LNCaP clone FGC (cell line): Measurements from ENCODE around the gene PRDM11.

Source experiments
- DNase-seq: peaks from one replicate; pipeline ENCODE4 v3.0.0-alpha.2; 2011; ENCODE audit warnings: low read depth
- H3K4me3 ChIP-seq: 2 replicates; pipeline ENCODE4 v1.5.1; 2011; ENCODE audit warnings: mild to moderate bottlenecking, low read depth, low read length, control low read depth
- TF ChIP-seq, protein P1 (sequence below): IDR thresholded peaks from 2 replicates; pipeline ENCODE4 v1.5.1; 2012; ENCODE audit warnings: mild to moderate bottlenecking; ENCODE audit not compliant: control insufficient read depth, insufficient read depth; ENCODE audit errors: extremely low read depth

PRDM11 gene

DNA sequence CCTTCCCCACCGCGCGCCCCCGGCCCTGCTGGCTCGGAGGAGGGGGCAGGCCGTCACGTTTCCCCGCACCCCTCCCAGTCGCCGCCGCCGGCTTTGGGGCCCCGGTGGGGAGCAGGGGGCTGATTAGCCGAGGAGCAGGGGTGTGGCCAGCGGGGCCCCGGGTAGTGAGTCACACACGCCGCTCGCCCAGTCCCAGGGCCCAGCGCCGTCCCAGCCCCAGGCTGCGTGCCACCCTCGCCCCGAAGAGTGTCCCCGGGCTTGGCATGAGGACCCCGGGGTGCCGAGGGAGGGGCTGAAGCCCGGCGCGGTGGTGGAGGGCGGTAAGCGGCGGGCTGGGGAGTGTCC is 34.4 kb downstream of the PRDM11 start:
- TF ChIP-seq, protein P1, sequence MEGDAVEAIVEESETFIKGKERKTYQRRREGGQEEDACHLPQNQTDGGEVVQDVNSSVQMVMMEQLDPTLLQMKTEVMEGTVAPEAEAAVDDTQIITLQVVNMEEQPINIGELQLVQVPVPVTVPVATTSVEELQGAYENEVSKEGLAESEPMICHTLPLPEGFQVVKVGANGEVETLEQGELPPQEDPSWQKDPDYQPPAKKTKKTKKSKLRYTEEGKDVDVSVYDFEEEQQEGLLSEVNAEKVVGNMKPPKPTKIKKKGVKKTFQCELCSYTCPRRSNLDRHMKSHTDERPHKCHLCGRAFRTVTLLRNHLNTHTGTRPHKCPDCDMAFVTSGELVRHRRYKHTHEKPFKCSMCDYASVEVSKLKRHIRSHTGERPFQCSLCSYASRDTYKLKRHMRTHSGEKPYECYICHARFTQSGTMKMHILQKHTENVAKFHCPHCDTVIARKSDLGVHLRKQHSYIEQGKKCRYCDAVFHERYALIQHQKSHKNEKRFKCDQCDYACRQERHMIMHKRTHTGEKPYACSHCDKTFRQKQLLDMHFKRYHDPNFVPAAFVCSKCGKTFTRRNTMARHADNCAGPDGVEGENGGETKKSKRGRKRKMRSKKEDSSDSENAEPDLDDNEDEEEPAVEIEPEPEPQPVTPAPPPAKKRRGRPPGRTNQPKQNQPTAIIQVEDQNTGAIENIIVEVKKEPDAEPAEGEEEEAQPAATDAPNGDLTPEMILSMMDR: no peak
- no peak for DNase-seq
- H3K4me3 ChIP-seq: no peak overlapping the region

DNA sequence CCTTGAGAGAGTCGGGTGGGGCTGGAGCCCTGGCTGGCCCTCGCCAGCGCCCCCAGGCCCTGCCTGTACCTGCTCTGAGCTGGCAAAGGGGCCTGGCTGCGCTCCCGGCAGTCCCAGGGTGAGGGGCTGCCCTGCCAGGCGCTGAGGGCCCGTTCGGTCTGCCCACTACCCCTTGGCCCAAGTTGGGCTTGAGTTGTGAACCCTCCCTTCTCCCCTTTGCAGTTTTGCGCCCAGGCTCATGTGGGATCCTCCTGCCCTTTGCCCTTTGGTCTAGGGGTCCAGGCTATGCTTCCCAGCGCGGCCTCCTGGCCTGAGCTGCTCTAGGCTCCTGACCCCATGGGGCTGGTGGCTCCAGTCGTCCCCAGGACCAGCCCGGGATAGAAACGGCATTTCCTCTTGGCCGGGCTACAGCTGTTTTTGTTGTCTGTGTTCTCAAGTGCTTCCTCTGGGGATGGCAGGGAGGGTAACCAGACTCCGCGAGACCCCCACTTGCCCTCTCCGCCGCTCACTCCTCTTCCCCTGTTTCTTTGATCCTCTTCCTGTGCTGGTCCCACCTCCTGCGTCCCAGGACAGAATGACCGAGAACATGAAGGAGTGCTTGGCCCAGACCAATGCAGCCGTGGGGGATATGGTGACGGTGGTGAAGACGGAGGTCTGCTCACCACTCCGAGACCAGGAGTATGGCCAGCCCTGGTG is 34.9 kb downstream of the PRDM11 start:
- TF ChIP-seq, protein P1: no peak
- no peak for DNase-seq
- no peak overlapping the region for H3K4me3 ChIP-seq

DNA sequence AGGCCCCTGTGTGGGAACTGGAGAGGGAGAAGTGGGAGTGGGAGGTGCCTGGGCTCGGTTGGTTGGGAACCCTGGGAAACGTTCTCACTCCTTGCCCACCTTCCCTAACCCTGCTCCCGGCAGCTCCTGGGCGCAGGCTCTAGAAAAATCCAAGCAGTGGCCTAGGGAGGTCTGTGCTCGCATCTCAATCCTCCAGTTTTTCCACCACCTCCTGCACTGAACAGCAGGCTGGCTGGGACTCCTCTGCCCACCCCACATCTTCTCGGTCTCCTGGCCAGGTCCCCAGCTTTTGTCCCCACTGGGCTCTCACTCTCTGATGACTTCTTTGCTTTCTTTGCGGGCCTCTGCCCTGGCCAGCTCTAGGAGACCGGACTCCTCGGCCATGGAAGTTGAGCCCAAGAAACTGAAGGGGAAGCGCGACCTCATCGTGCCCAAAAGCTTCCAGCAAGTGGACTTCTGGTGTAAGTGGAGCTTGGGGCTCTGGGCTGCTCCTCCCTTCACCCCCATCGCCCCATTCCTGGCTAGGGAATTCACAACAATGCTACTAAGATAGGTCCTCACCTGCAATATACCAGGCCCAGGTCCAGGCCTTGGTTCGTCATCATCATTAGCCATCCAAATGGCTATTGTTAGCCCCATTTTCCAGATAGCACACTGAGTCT is 35.6 kb downstream of the PRDM11 start:
- H3K4me3 ChIP-seq: no peak overlapping the region
- no peak for DNase-seq
- TF ChIP-seq, protein P1: no peak

DNA sequence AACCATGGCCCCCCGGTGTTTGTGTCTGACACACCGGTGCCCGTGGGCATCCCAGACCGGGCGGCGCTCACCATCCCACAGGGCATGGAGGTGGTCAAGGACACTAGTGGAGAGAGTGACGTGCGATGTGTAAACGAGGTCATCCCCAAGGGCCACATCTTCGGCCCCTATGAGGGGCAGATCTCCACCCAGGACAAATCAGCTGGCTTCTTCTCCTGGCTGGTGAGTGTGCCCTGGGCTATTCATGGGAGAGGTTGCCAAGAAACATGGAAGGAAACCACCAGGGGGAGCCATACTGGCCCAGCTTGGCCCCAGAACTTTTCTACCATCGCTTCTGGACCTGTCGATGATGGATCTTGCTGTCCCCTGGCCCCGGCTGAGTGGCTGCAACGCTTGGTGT is 36.5 kb downstream of the PRDM11 start:
- TF ChIP-seq, protein P1: peak; percentile 24; the same call in 1 of the 2 replicates
- DNase-seq: no peak
- no peak overlapping the region for H3K4me3 ChIP-seq

DNA sequence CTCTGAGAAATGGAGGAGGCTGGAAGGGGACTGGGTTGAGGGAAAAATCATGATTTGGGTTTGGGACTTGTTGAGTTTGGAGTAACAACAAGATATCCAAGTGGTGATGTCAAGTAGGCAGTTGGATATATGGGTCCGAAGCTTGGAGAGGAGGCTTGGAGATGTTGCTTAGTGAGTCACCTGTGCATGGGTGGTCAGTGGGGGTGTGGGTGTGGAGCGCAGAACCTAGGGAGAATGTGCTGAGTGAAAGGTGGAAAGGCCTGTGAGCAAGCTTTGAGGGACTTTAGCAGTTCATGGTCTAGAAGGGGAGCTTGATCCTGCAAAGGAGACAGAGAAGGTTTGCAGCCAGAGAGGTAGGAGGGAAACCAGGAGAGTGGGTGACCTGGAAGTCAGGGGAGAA is 38.2 kb downstream of the PRDM11 start:
- no peak overlapping the region for H3K4me3 ChIP-seq
- TF ChIP-seq, protein P1: no peak
- DNase-seq: no peak

DNA sequence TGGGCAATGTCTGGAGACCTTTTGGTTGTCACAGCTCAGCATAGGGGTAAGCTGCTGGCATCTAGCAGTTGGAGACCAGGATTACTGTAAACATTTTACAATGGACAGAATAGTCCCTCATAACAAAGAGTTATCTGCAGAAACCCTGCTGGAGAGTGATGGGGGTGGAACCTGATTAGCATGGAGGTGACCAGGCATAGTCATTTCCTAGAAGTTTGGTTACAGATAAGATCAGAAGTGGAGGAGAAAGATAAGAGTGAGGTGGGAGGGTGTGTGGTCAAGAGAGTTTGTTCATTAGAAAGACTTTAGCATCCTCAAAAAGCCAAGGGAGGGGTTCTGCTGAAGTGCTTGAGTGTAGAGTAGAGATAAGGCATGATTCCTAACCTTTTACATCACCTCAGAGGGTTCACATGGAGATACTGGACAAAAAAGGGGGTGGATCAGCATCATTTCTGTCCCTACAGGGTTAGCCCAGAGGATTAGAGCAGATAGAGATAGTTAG is 38.8 kb downstream of the PRDM11 start:
- TF ChIP-seq, protein P1: no peak
- no peak for DNase-seq
- H3K4me3 ChIP-seq: no peak overlapping the region

DNA sequence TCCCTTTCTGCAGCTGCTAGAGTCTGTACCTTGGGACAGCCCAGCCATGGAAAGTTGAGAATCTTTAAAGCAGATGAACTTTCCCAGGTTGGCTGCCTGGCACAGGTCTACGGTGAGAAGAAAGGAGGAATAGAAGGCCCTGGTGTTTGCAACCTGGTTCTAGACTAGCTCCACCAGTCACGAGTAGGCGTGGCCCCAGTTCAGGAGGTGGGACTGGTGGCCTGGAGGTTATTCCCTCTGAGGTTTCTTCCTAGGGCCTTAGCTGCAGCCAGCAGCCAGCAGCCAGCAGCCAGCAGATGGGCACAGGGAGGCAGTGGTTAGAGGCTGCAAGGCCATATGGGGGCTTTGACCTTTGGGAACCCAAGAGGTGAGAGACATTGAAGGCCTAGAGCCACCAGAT is 40.9 kb downstream of the PRDM11 start:
- TF ChIP-seq, protein P1: no peak
- H3K4me3 ChIP-seq: no peak overlapping the region
- no peak for DNase-seq
